K562 (cell line): ENCODE measurements around the gene PITPNM3. TPM values are rescaled to one million over a fixed set of nuclear protein-coding genes. Genes with fewer than 3 reads are reported as not detected.

Experiments
- ATAC-seq: fragments of 200-7000 bp; cut with Tn5 transposase; 3 replicates; pipeline ENCODE4 v1.9.1; 2020; ENCODE audit warnings: moderate library complexity
- BruUV-seq: library from RNA; stranded (reverse); fragments of 400-500 nt; replicated peaks from 2 replicates; lab custom pipeline; 2021; lab: Mats Ljungman, UMichigan
- CTCF ChIA-PET: fragments of 300-600 bp; formaldehyde crosslinking; extraction: SDS; loops from one replicate; lab custom pipeline; 2021; ENCODE audit warnings: low intra/inter-chr PET ratio; lab: Yijun Ruan, JAX
- POLR2A ChIA-PET: fragments of 300-600, 350-650 bp; sonication (Branson Sonifier 250); formaldehyde crosslinking; extraction: SDS; loops from one replicate; lab custom pipeline; 2021; ENCODE audit warnings: antibody characterized with exemption, inconsistent platforms; lab: Yijun Ruan, JAX
- DNase-seq, 4 experiments: peaks; one replicate each; pipeline versions ENCODE4 v3.0.0 to v3.0.0-alpha.2; 2011 to 2018; ENCODE audit warnings: low spot score in 3 of 4, mixed read lengths in 3 of 4; ENCODE audit errors: extremely low read depth in 1 of 4
- FAIRE-seq: peaks from 2 replicates; lab custom pipeline; 2011; peaks lifted over from hg19 to GRCh38; lab: Jason Lieb, UNC
- H2AFZ ChIP-seq: 2 replicates; pipeline ENCODE4 v1.6.0; 2011; ENCODE audit warnings: low read depth, low read length, control low read depth, inconsistent platforms
- H3K27ac ChIP-seq: fragments of 200-600 bp; 3 replicates; pipeline ENCODE4 v1.8.0; 2011; ENCODE audit warnings: low read depth, mild to moderate bottlenecking, control low read depth, inconsistent platforms, low read length, moderate library complexity, mixed read lengths; ENCODE audit errors: extremely low read depth
- H3K27me3 ChIP-seq, 2 experiments: fragments of 300-600 bp in 1 of 2; 2 replicates in 1 of 2; 3 replicates in 1 of 2; pipeline versions ENCODE4 v1.6.0 to v1.8.0; 2011; ENCODE audit warnings: inconsistent platforms in 2 of 2, low read length in 2 of 2, mild to moderate bottlenecking in 1 of 2, mixed read lengths in 1 of 2, moderate library complexity in 1 of 2; ENCODE audit not compliant: control insufficient read depth in 2 of 2, insufficient read depth in 2 of 2
- H3K36me3 ChIP-seq: fragments of 300-600 bp; 3 replicates; pipeline ENCODE4 v1.8.0; 2011; ENCODE audit warnings: mild to moderate bottlenecking, low read length, inconsistent platforms; ENCODE audit not compliant: control insufficient read depth, insufficient read depth
- H3K4me1 ChIP-seq, 2 experiments: fragments of 200-600 bp in 1 of 2; replicated peaks in 1 of 2; 2 replicates in 1 of 2; 3 replicates in 1 of 2; pipeline versions ENCODE4 v1.5.1 to v1.8.0; 2011; ENCODE audit warnings: inconsistent platforms in 2 of 2, low read length in 2 of 2, mild to moderate bottlenecking in 1 of 2, mixed read lengths in 1 of 2, moderate library complexity in 1 of 2; ENCODE audit not compliant: control insufficient read depth in 2 of 2, insufficient read depth in 2 of 2
- H3K4me2 ChIP-seq: 2 replicates; pipeline ENCODE4 v1.6.1; 2011; ENCODE audit warnings: low read length, control low read depth, inconsistent platforms, mixed read lengths; ENCODE audit not compliant: insufficient read depth
- H3K4me3 ChIP-seq: fragments of 200-600 bp; sonication (generic), shearing (Covaris generic); 2 replicates; pipeline ENCODE4 v1.5.1; 2016; ENCODE audit warnings: control low read depth, inconsistent platforms
- H3K79me2 ChIP-seq: fragments of 200-600 bp; 3 replicates; pipeline ENCODE4 v1.8.0; 2011; ENCODE audit warnings: low read length, inconsistent platforms; ENCODE audit not compliant: control insufficient read depth, insufficient read depth
- H3K9ac ChIP-seq, 2 experiments: 2 replicates each; pipeline versions ENCODE4 v1.6.0 to v1.6.1; 2011; ENCODE audit warnings: low read depth in 2 of 2, low read length in 2 of 2, control low read depth in 1 of 2, inconsistent platforms in 1 of 2, mild to moderate bottlenecking in 1 of 2, mixed read lengths in 1 of 2; ENCODE audit not compliant: insufficient read depth in 1 of 2
- H3K9me1 ChIP-seq: one replicate; pipeline ENCODE4 v1.6.0; 2011; ENCODE audit warnings: inconsistent platforms, mild to moderate bottlenecking, low read length, moderate library complexity; ENCODE audit not compliant: control insufficient read depth, insufficient read depth
- H3K9me3 ChIP-seq: replicated peaks from 2 replicates; pipeline ENCODE4 v1.5.1; 2011; ENCODE audit warnings: low read depth, low read length, inconsistent platforms; ENCODE audit not compliant: control insufficient read depth, insufficient read depth
- H4K20me1 ChIP-seq: replicated peaks from 2 replicates; pipeline ENCODE4 v1.6.1; 2011; ENCODE audit warnings: low read length, inconsistent platforms, mixed read lengths; ENCODE audit not compliant: control insufficient read depth, insufficient read depth
- ETV6 ChIP-seq, 3 experiments: fragments of 150-350 bp in 1 of 3; sonication (generic) in 1 of 3; formaldehyde crosslinking in 1 of 3; IDR thresholded peaks; 2 replicates each; pipeline versions ENCODE4 v1.6.1 to v1.8.0; 2014 to 2022; ENCODE audit warnings: borderline replicate concordance in 2 of 3, low read depth in 2 of 3, antibody characterized with exemption in 1 of 3, low read length in 1 of 3, mild to moderate bottlenecking in 1 of 3, missing genetic modification reagents in 1 of 3
- GATAD2A ChIP-seq: fragments of 450-650 bp; IDR thresholded peaks from 2 replicates; pipeline ENCODE4 v1.6.1; 2017
- GTF2A2 ChIP-seq: IDR thresholded peaks from 2 replicates; pipeline ENCODE4 v1.6.1; 2016; ENCODE audit warnings: mild to moderate bottlenecking, missing genetic modification characterization, missing compliant biosample characterization
- HDAC2 ChIP-seq: fragments of 450-650 bp; IDR thresholded peaks from 2 replicates; pipeline ENCODE4 v1.6.1; 2016; ENCODE audit warnings: mild to moderate bottlenecking
- MCM5 ChIP-seq: fragments of 450-650 bp; IDR thresholded peaks from 2 replicates; pipeline ENCODE4 v1.6.1; 2016; ENCODE audit warnings: low read depth
- NFE2L1 ChIP-seq: fragments of 450-650 bp; IDR thresholded peaks from 2 replicates; pipeline ENCODE4 v1.6.1; 2016; ENCODE audit warnings: missing genetic modification characterization, low read depth, mild to moderate bottlenecking, missing compliant biosample characterization, moderate library complexity, borderline replicate concordance
- RAD21 ChIP-seq, 2 experiments: fragments of 250-450 bp in 1 of 2; fragments of 450-650 bp in 1 of 2; sonication (Bioruptor Pico) in 1 of 2; formaldehyde crosslinking in 1 of 2; IDR thresholded peaks in 1 of 2; conservative IDR thresholded peaks in 1 of 2; 2 replicates each; pipeline versions ENCODE4 v1.4.0 to v1.8.0; 2020 to 2022; ENCODE audit warnings: mild to moderate bottlenecking in 2 of 2, moderate library complexity in 1 of 2
- STAT5A ChIP-seq: IDR thresholded peaks from 2 replicates; pipeline ENCODE4 v1.6.1; 2012; ENCODE audit warnings: low read length, inconsistent platforms, borderline replicate concordance
- ZC3H11A ChIP-seq: IDR thresholded peaks from 2 replicates; pipeline ENCODE4 v1.6.1; 2012; ENCODE audit warnings: low read depth, low read length, improper control_type of control experiment
- WGBS: fragments of 100-300 bp; shearing (Covaris generic); methylation state at CpG from one replicate; pipeline ENCODE4 v1.1.6; 2016; ENCODE audit warnings: low coverage, mixed read lengths; ENCODE audit not compliant: insufficient coverage; ENCODE audit errors: missing lambda C conversion rate; 5-methylcytosine and 5-hydroxymethylcytosine counted together
- in situ Hi-C: fragments of 300-500 bp; cut with MboI; formaldehyde crosslinking; loops from 4 replicates; pipeline ENCODE4 v1.15.0; 2018; ENCODE audit warnings: inconsistent platforms, mixed read lengths
- intact Hi-C: fragments of 100-400 bp; cut with micrococcal nuclease; formaldehyde crosslinking; loops from 2 replicates; pipeline ENCODE4 v1.14.2; 2022
- polyA plus RNA-seq, 8 experiments: library from polyadenylated mRNA; depleted of rRNA in 4 of 8; stranded (reverse) in 5 of 8; unstranded in 3 of 8; fragments of >200 nt; fragmentation: Nextera tagmentation in 2 of 8; fragmentation: Illumina TruSeq in 1 of 8; extraction: Ambion mirVana in 2 of 8; extraction: Trizol in 1 of 8; gene quantifications; 2 replicates each; pipeline versions ENCODE4 v1.2.1 to v1.2.3, GENCODE V29; 2011 to 2014; ENCODE audit warnings: inconsistent platforms in 1 of 8, missing spikeins in 1 of 8
- total RNA-seq, 7 experiments: library from RNA; depleted of rRNA in 6 of 7; stranded (reverse); fragments of >200 nt in 6 of 7; fragmentation: Illumina TruSeq in 2 of 7; extraction: Trizol in 2 of 7; gene quantifications; 2 replicates each; pipeline versions ENCODE4 v1.2.1 to v1.2.3, GENCODE V29; 2011 to 2021; ENCODE audit warnings: low replicate concordance in 1 of 7
- TF ChIP-seq, protein P1 (sequence below), 2 experiments: IDR thresholded peaks in 1 of 2; conservative IDR thresholded peaks in 1 of 2; 2 replicates each; pipeline ENCODE4 v1.6.1; 2016; ENCODE audit warnings: low read depth in 2 of 2, mild to moderate bottlenecking in 1 of 2, missing compliant biosample characterization in 1 of 2, missing genetic modification characterization in 1 of 2, moderate library complexity in 1 of 2
- TF ChIP-seq, protein P2 (sequence below): fragments of 450-650 bp; IDR thresholded peaks from 2 replicates; pipeline ENCODE4 v1.6.1; 2014; ENCODE audit warnings: low read depth, mild to moderate bottlenecking, moderate library complexity, borderline replicate concordance
- TF ChIP-seq, protein P3 (sequence below): sonication (generic); formaldehyde crosslinking; IDR thresholded peaks from 2 replicates; pipeline ENCODE4 v1.8.1; 2023; ENCODE audit warnings: mild to moderate bottlenecking, missing genetic modification reagents

The PITPNM3 gene
- total and polyA plus RNA-seq, 9 of the 15 experiments (the other 6 are each of a cell fraction or from before 2014, with no cell fraction given): 0.14 to 0.38 (median 0.22) TPM; not detected in 2

DNA sequence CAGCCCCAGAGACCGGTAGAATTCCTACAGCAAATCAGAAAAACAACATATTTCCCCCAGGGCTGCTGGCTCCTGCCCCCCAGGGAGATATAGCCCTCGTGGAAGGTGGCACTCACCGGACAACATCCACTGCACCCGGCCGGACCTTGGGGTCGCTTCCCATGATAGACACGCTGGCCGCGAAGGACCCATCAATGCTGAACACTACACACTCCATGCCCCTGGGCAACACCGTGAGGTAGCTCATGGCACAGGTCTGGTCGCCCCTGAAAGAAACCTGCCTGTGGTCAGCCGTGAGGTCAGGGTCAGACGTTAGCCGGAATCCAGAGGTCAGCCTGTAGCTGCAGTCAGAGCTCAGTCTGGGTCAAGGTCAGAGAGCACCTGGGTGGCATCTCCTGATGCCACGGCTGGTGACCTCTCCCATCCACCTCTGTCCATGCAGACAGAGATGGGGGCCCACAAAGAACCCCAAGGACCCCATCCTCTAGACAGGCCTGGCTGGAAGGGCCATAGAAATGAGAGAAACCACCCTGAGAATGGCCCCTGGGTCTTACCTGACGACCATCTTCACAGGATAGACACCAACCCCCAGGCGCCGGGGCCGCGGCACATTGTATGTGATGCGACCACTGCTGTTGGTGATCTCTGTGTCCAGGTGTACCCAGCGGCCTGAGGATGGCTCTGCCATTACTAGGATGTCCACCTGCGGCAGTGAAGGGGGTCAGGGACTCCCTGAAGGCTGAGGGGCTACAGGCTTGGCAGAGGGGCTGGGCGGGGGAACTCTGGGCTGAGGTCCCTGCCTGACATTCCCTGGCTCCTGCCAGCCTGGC lies 92.5 kb downstream of the PITPNM3 start:
- in situ Hi-C loops: no loop called here
- BruUV-seq: no TSS peak
- Histone ChIP-seq H3K36me3 (no peaks in the 10 kb centered on the region), H4K20me1 (no peaks in the 10 kb centered on the region), H3K4me1 (peaks cover 12 to 18% of the 10 kb centered on the region in 2 experiments; a peak in 4 of 5 replicates), H2AFZ (no peak overlapping the region), H3K9ac (no peak overlapping the region), H3K27ac (no peak overlapping the region), H3K9me1 (no peaks in the 10 kb centered on the region), H3K79me2 (no peaks in the 10 kb centered on the region), H3K4me3 (no peak overlapping the region), H3K9me3 (no peaks in the 10 kb centered on the region), H3K4me2 (no peak overlapping the region)
- DNase-seq (no peak), FAIRE-seq (no peak)
- intact Hi-C loops: no loop called here
- 43% methylated on average over 13 of the region's 24 CpGs for WGBS
- ChIA-PET POLR2A (interaction anchor here (0.5 to 0.7 kb wide), 2 partner anchors 11 to 72 kb away, joined by 3 read pairs; no protein-coding TSS in a partner anchor), CTCF (no interaction called here)
- TF ChIP-seq ETV6 (IDR thresholded peaks at IDR 0.05; ENCODE audit: borderline replicate concordance in 1 of 2, low read depth in 2 of 2, low read length in 1 of 2) (no peak), ETV6 (CRISPR knock-in tag; IDR thresholded peaks at IDR 0.05; ENCODE audit: borderline replicate concordance) (no peak), MCM5 (no peak), GTF2A2 (tag) (no peak), STAT5A (no peak), NFE2L1 (tag) (no peak), HDAC2 (no peak), ZC3H11A (no peak), RAD21 (CRISPR knock-in tag; conservative IDR thresholded peaks at IDR 0.05 in 1 of 2, IDR thresholded peaks at IDR 0.05 in 1 of 2) (no peak), GATAD2A (no peak)
- TF ChIP-seq, protein P1, sequence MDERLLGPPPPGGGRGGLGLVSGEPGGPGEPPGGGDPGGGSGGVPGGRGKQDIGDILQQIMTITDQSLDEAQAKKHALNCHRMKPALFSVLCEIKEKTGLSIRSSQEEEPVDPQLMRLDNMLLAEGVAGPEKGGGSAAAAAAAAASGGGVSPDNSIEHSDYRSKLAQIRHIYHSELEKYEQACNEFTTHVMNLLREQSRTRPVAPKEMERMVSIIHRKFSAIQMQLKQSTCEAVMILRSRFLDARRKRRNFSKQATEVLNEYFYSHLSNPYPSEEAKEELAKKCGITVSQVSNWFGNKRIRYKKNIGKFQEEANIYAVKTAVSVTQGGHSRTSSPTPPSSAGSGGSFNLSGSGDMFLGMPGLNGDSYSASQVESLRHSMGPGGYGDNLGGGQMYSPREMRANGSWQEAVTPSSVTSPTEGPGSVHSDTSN (CRISPR knock-in tag; IDR thresholded peaks at IDR 0.05; ENCODE audit: low read depth): no peak
- TF ChIP-seq, protein P1 (tag; conservative IDR thresholded peaks at IDR 0.05; ENCODE audit: low read depth): no peak
- TF ChIP-seq, protein P2, sequence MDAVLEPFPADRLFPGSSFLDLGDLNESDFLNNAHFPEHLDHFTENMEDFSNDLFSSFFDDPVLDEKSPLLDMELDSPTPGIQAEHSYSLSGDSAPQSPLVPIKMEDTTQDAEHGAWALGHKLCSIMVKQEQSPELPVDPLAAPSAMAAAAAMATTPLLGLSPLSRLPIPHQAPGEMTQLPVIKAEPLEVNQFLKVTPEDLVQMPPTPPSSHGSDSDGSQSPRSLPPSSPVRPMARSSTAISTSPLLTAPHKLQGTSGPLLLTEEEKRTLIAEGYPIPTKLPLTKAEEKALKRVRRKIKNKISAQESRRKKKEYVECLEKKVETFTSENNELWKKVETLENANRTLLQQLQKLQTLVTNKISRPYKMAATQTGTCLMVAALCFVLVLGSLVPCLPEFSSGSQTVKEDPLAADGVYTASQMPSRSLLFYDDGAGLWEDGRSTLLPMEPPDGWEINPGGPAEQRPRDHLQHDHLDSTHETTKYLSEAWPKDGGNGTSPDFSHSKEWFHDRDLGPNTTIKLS: no peak
- TF ChIP-seq, protein P3, sequence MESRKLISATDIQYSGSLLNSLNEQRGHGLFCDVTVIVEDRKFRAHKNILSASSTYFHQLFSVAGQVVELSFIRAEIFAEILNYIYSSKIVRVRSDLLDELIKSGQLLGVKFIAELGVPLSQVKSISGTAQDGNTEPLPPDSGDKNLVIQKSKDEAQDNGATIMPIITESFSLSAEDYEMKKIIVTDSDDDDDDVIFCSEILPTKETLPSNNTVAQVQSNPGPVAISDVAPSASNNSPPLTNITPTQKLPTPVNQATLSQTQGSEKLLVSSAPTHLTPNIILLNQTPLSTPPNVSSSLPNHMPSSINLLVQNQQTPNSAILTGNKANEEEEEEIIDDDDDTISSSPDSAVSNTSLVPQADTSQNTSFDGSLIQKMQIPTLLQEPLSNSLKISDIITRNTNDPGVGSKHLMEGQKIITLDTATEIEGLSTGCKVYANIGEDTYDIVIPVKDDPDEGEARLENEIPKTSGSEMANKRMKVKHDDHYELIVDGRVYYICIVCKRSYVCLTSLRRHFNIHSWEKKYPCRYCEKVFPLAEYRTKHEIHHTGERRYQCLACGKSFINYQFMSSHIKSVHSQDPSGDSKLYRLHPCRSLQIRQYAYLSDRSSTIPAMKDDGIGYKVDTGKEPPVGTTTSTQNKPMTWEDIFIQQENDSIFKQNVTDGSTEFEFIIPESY (CRISPR knock-in tag): no peak
- TF ChIP-seq, all 486 proteins: peak for 0
- peaks cover 0 to 9% of the 10 kb centered on the region in 2 experiments; a peak in 2 of 5 replicates for H3K27me3 ChIP-seq
- no peak for ATAC-seq
